GM19240 (cell line): ENCODE measurements around the gene KLF17.

Experiments used
- DNase-seq: peaks from one replicate; pipeline ENCODE4 v3.0.0; 2011; ENCODE audit warnings: low spot score; ENCODE audit not compliant: insufficient read length

The KLF17 gene

DNA sequence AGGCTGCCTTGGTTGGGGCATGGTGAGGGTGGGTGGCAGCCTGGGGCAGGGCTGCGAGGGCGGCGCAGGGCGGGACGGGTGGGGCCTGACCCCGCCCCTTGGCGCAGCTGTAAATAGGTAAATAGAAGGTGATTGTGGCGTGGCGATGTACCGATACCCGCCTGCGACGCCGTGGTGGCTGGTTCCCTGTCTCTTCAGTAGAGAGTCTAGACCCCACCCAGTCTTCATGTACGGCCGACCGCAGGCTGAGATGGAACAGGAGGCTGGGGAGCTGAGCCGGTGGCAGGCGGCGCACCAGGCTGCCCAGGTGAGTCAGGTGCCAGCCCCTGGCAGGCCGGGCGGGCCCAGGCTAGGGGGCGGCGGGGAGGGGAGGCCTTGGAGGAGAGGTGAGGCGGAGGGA lies at the start of gene KLF17:
Gene KLF17, plus strand, starts transcription at position 140 of the 400 bp plus-strand sequence. Its CDS starts 87 bp downstream, at position 227.
- no peak for DNase-seq

DNA sequence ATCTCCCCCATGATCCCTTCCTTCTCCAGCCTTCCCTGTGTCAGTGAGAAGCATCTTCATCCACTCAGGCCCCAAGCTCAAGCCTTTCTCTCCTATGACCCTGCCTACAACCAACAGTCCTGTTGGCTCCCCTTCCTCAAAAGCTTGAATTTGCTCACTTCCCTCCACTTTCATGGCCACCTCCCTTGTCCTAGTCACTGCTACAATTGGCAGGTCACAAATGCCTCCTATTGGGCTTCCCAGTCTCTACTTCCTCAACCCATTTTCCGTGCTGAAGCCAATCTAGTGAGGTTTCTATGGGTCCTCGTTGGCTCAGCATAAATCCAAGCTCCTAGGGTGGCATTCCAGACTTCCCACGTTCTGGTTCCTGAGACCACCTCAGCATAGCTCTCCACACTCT lies 47.2 kb upstream of the KLF17 start:
- no peak for DNase-seq

DNA sequence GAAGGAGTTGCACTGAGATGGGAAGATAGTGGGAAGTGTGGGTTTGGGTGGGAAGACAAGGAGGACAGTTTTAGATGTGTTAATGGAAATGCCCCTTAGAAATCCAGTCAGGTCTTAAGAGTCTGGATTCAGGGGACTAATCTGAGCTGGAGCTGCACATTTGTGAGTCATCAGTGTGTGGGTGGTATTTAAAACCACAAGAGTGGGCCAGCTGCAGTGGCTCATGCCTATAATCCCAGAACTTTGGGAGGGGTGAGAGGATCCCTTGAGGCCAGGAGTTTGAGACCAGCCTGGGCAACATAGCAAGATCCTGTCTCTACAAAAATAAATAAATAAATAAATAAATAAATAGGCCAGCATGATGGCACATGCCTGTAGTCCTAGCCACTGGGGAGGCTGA lies 46.4 kb upstream of the KLF17 start:
- DNase-seq = no peak

DNA sequence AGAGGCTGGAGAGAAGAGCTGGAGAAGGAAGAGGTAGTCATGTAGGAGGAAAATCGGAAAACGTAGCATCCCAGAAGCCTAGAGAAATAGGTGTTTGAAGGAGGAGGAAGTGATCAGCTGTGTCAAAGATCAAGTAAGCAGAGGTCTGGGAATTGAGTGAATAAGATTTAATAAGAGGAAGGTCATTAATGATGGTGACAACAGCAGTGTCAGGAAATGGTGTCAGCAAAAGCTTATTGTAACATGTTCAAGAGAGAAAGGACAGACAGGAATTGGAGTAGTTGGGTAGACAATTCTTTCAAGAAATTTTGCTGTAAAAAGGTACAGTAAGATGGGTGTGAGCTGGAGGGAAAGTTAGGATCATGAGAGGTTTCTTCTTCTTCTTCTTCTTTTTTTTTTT lies 45.8 kb upstream of the KLF17 start:
- DNase-seq = no peak

GRCh38 chr1:44073528-44073927 lies 45.1 kb upstream of the KLF17 start:
- DNase-seq = no peak

DNA sequence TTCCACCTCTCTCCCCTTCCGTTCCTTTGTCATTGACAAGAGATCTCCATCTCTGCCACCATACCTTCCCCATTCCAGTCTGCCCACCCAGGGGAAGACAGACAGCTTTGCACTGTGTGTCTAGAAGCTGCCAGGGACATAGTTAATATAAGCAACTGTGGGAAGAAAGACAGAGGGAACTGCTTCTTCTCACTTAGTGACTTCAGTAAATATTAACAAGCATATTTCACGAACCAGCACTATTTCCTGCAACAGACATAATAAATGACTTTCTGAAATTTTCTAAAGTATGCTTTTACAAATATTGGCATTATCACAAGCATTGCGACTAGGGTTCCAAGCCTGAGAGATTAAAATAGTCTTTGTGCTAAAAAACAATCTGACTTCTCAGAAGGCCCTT lies 44.2 kb upstream of the KLF17 start:
- no peak for DNase-seq

DNA sequence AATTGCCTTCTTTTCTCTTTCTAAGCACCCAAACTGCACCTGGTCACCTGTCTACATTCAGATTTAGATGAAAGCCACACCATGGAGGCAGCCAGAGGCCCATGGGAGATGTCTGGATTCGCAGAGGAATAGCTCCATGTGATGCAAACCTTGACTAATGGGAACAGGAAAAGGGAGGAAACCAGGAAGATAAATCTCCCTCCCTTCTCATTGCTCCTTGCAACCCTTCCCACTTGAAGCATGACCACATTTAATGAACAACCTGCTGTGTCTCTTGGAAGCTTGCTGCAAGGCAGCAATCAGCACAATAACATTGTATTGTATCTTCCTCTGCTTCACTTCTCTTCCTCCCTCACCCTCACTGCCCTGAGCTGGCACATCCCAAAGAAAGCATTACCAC lies 42.6 kb upstream of the KLF17 start:
- DNase-seq = no peak

GRCh38 chr1:44077421-44077820 lies 41.2 kb upstream of the KLF17 start:
- DNase-seq = no peak

GRCh38 chr1:44078104-44078503 lies 40.5 kb upstream of the KLF17 start:
- no peak for DNase-seq

GRCh38 chr1:44079566-44079965 lies 39.1 kb upstream of the KLF17 start:
- no peak for DNase-seq

DNA sequence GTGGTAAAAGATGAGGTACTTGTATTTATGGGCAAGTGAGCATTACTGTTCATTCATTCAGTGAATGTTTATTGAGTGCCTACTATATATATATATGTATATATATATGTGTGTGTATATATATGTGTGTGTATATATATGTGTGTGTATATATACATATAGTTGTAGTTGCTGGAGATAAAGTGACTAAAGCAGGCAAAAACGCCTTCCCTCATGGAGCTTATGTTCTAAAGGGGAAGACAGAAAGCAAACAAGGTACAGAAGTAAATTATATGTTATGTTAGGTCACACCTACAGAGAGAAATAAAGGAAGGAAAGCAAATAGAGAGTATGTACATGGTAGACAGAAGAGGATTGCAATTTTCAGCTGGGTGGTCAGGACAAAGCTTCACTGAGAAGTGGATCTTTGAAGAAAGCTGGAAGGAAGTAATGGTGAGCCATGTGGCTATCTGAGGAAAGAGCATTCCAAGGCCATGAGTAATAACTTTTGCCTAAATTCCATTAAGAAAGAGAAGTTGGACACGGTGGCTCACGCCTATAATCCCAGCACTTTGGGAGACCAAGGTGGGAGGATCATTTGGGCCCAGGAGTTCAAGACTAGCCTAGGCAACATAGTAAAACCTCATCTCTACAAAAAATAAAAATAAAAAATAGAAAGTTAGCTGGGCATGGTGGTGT lies 33.5 kb upstream of the KLF17 start:
- DNase-seq = no peak

- no peak for DNase-seq
Observed at GRCh38 chr1:44086692-44087474, 31.7 kb upstream of the KLF17 start.

DNA sequence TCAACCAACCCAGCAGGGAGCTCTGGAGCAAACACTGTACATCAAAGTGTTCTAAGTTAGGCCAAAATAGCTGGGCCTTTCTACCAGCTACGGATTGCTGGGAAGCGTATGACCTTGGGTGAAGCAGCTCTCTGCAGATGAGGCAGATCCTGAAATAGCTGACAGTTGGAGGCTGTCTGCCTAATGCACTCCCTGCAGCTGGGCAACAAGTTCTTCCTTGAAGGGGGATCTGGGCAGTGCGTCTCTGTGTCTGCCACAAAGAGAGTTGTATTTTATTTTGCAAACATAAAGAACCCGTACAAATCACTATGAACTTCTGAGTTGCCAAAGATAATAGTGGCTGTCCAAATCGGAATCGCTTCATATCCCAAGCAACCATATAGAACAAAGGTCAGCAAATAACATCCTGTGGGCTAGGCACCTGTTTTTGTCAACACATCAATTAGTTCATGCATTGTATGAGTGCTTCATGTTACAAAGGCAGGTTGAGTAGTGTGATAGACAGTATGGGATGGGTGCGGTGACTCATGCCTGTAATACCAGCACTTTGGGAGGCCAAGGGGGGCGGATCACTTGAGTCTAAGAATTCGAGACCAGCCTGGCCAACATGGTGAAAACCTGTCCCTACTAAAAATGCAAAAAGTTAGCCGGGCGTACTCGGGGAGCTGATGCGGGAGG lies 29.1 kb upstream of the KLF17 start:
- no peak for DNase-seq

GRCh38 chr1:44090429-44091252 lies 28.0 kb upstream of the KLF17 start:
- DNase-seq = no peak

DNA sequence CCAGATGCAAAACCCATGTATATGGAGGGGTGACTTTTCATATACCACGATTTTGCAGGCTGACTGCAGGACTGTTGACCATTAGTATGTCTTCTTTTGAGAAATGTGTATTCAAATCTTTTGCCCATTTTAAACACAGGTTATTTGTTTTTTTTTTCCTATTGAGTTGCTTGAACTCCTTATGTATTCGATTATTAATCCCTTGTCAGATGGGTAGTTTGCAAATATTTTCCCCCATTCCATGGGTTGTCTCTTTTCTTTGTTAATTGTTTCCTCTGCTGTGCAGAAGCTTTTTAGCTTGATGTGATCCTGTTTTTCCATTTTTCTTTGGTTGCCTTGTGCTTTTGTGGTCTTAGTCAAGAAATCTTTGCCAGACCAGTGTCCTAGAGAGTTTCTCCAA lies 24.6 kb upstream of the KLF17 start:
- no peak for DNase-seq

GRCh38 chr1:44100183-44100868 lies 18.3 kb upstream of the KLF17 start:
- DNase-seq = no peak

DNA sequence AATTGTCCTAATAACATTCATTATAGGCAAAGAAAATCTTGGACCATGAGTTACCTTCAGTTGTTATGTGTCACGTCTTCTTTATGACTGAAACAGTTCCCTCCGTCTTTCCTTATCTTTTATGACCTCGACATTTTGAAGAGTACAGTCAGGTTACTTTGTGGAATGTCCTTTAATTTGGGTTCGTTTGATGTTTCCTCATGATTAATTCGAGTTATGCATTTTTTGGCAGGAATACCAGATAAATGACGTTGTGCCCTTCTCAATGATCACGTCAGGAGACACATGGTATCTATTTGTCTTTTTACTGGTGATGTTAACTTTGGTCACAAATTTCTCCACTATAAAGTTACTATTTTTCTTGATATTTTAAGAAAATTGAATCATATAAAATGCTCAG lies 17.3 kb upstream of the KLF17 start:
- no peak for DNase-seq

DNA sequence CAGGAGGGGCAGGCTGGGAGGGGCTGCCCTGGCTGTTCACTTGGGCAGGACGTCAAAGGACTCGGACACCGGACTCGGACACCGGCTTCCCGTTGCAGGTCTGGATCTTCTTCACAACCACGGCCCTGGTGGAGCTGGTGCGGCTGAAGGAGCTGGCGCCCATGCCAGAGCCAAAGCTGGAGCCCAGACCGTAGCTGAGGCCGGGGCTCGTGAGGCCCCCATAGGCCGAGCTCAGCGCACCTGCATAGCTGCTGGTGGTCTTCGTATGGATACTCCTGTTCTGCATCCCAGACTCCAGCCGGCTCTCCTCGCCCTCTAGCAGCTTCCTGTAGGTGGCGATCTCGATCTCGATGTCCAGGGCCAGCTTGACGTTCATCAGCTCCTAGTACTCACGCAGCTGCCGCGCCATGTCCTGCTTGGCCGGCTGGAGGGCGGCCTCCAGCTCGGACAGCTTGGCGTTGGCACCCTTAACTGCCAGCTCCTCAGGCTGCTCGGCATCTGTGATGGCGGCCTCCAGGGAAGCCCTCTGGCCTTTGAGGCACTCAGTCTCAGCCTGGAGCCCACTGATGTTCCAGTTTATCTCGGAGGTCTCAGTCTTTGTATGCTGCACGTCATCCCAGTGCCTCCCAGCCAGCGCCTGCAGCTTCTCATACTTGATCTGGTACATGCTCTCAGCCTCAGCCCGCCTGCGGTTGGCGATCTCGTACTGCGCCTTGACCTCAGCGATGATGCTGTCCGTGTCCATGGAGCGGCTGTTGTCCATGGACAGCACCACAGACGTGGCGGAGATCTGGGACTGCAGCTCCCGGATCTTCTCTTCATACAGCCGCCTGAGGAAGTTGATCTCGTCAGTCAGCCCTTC lies 15.1 kb upstream of the KLF17 start:
- DNase-seq = no peak

GRCh38 chr1:44105810-44106209 lies 12.8 kb upstream of the KLF17 start:
- no peak for DNase-seq

DNA sequence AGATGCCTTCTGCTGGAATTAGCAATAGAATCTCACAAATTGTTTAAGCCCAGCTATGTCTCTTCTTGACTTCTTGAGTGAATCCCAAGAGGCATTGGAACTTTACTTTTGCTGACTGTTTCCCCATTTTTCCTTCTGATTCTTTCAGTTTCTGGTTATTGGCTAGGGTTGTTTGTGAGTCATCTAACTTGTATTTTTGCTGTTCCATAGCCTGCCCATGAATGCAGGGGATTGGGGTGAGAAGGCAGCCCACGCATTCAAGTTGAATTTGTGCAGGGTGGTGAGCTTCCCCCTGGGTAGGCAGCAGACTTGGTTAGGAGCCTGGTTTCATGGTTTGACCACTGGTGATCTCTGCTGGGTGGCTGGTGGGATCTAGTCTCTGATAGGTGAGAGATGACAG lies 10.4 kb upstream of the KLF17 start:
- DNase-seq = no peak
